ENCODE results near the gene ATG101.
A peak's percentile ranks its signal among the peaks of the same experiment; 100 is the strongest.
"Not testable (repeated sequence)": the region's sequence is repeated elsewhere in the genome, so short reads cannot be mapped to it uniquely, and the experiment has no call there.

The ATG101 gene

DNA sequence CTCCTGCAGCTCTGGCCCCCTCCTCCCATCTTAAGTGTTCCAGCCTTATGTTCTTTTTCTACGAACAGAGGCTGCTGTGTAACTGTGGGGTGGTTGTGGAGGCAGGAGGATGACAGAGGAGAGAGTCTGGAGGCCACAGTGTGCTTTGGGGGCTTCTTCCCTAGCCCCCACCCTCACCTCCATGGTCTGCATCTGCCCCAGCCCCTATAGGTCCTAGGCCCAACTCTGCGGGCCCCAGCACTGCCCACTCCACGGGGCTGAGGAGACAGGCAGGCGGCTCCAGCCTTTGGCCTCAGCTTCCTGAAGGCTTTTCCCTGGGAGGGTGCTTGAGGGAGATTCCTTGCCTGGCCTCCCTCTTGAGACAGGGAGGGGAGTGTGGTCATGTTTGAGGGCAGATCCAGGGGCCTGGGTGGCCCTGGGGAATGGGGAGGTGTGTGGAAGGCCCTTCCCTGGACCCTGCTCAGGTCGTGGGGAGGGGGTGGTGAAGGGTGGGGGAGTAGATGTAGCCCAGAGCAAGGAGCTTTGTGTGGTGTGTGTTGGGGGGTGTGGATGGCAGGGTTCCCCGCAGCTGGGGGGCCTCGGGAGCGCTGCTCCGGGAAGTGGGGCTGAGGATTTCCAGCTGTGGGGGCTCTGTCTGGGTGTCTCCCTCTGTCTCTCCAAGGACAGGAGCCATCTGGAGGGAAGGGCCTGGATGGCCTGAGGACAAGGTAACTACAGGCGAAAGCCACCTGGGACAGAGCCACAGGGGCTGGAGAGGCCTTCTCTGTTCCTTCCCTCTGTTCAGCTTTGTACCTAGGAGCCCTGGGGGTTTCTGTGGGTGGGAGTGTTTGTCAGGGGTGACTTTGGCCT is 10.8 kb downstream of the ATG101 start:
- no peak for DNase-seq

DNA sequence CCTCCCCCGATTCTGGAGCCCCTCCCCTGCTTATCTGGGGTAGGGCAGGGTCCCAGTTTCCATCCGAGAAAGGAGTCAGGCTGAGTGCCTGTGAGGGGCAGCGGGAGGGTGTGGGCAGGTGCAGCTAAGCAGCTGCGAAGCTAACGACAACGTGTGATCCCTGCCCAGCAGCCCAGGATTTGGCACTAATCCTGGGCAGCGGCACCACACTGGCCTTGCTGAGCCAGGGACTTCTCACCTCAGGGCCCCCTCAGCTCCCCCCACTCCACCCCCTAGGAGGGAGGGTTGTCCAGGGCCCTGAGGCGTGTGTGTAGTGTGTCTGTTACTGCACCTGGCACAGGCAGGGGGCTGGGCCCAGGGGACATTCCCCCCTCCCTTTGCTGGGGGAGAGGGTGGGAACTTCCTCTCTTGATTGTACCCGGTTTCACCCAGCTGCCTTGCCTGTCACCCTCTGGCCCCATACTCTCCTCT is 11.5 kb downstream of the ATG101 start:
- no peak for DNase-seq

DNA sequence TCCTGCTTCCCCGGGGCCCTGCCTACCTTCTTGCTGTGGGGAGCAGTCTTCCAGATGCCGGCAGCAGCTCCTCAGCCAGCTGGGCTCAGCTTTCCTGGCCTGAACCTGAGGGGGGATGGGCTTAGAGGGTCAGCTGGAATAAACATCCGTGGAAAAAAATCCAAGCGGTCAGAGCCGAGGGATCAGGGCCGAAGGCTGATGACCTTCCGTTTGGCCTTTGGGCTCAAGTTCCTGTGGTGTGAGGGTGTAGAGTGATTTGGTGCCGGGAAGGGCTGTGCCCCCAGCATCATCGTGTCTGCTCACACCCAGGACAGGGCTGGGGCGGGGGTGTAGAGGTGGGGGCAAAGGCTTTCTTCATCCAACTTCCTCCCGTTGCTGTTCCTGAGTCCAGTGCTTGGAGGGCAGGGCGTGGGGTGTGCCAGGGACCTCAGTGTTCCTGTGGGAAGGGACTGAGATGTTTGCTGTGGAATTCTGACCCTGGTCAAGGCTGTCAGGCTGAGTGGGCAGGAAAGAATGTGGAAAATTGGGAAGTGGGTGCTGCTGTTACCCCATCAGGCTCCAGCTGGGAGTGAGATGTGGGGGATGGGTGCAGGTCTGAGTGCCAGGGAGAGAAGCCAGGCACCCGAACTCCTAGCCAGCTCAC is 12.4 kb downstream of the ATG101 start:
- DNase-seq = no peak

DNA sequence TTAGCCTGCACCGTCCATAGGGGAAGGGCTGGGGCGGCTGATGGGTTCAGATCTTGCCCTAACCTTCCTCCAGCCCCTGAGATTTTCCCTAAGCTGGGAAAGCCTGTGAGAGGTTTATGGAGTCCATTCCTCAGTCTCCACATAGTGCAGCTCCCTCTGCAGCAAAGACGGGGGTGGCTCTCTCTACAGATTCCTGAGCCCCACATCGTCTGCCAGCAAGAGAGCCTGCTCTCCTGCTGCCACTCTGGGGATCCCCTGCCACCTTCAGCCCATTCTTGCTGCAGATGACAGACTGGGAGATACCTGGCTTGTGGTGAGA is 12.8 kb downstream of the ATG101 start:
- no peak for DNase-seq

DNA sequence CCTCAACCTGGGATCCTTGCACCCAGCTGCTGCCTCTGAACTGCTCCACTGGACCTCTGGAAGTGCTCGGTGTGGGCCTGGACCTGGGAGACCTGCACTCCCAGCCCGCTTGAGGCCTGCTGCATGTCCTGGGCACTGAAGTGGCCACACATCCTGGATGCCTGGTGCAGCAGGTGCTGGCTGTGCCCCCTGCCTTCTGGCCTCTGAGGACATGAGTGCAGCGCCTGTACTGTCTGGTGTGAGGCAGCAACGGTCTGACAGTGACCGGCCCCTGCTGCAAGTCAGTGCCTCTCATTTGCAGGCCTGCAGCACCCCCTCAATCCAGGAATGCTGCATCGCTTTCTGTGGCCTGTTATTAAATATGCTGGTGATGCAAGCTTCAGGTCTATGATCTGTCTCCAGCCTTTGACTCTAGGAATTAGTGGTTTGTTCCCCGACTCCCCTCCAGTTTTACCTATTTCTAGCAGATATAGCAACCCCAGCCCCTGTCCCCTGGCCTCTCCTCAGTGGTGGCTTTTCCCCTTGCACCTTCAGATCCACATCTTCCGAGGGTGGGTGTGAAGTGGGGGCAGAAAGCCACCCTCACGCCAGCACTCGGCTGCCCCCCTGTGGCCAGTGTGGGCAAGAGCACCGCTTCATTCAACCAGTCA is 13.3 kb downstream of the ATG101 start:
- DNase-seq = peak; percentile 88

DNA sequence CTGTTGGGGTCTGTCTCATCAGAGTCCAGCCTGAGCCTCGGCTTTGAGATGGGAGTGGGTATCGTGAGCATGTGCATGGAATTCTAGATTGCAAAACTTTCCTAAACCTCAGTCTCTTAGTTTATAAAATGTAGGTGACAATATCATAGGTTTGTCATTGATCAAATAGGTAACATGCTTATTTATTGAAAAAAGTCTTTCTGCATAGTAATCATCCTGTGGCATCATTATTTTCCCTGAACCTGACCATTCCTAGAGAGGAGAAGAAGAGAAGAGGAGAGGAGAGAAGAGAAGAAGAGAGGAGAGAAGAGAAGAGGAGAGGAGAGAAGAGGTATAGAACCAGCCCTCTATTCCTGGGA is 13.8 kb downstream of the ATG101 start:
- DNase-seq = no peak

DNA sequence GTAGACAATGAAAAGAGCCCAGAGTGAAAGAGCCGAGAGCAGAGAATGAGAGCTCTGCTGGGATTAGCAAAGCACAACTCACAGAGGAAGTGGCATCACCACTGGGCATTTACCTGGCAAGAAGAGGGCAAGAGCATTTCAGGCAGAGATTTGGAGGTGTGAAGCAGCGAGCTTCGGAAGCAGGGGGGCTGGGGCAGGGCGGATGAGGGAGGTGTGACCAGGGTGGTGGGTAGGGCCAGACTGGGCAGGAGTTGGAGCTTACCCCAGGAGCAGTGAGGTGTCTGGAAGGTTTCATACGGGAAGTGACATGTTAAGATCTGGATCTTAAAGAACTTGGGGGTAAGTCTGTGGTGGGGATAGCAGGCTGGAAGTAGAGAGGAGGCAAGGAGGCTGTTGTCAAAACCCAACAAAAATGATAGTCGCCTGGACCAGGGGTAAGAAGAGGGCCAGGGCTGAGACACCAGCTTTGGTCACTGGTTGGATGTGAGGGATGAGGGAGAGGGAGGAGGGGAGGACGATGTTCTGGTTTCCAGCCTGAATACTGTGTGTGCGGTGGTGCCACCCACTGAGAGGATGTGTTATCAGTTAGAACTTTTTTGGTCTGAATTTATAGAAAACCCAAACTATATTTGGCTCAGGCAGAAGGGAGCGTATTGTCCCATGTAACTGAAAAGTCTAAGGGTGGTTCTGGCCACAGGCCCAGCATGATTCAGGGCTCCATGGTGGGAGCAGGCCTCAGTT is 14.9 kb downstream of the ATG101 start:
- no peak for DNase-seq

DNA sequence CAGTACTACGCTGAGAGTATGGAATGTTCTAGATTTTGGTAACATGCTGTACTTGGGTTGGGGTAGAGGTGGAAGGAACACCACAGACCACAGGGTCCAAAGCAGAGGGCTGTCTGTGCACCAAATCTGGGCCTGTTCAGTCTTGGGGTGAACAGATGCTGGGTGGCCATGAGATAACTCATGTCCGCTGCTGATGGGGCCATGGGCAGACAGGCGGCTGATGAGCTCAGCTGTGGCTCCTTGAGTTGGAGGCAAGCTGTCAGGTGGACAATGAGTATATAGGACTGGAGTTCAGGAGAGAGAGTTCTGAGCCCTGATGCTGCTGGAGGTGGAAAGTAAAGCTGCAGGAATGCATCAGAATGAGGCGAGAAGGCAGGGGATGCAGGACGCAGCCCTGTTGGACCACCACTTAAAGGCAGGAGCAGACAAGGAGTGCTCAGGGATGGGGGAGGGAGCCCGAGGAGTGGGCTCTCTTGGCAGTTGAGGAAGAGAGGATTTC is 16.0 kb downstream of the ATG101 start:
- no peak for DNase-seq

DNA sequence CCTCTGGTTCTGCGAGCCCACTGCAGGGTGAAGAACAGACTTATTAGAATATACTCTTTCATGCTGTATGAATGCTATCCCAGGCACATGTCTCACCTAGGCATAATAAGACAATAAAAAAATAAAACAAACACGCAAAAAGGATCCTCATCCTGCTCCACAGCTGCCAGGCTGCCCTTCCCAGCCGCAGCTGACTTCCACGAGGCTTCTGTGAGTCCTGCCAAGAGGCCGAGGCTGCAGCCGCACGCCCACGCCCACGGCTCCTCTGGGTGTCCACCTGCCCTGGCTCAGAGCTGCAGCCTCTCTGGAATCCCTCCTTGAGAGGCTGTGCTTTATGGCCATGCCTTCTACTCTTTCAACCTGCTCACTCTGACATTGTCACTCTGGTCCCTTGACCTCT is 16.6 kb downstream of the ATG101 start:
- DNase-seq = no peak

DNA sequence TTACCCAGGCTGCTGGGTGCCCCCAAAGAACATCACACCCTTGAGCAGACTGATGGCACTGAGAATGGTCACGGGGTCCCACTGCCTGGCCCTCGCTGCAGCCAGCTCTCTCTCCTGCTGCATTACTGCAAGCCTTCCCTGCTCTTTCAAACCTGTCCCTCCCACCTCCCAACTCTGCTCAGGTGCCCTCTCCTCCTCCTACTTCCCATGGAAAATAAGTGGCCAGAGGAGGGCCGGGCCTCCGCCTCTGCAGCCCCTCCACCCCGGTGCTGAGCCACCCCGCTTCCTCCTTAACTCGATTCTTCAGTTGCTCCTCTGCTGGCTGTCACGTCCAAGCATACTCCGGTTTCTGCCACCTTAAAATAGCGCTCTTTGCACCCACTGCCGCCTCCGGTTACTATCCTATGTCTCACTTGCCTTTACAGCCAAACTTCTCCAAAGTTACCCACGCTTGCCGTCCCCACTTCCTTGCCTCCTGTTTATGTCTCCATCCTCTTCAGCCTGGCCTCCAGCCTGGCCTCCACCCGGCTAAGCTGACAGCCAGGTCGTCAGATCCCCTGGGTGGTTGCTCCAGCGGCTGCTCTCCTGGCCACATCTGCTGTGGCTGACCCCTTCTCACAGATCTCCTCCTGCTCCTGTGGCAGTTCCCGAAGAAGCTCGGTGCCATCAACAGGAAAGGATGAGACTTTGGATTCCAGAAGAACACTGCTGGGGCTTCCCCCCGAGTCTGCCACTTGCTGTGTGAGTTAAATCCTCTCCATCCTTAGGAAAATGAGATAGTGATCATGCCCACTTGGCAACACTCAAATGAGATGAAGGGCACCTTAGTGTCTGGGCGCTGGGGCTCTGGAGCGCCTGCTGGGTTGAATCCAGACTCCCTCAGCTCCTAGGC is 17.4 kb downstream of the ATG101 start:
- DNase-seq = no peak

DNA sequence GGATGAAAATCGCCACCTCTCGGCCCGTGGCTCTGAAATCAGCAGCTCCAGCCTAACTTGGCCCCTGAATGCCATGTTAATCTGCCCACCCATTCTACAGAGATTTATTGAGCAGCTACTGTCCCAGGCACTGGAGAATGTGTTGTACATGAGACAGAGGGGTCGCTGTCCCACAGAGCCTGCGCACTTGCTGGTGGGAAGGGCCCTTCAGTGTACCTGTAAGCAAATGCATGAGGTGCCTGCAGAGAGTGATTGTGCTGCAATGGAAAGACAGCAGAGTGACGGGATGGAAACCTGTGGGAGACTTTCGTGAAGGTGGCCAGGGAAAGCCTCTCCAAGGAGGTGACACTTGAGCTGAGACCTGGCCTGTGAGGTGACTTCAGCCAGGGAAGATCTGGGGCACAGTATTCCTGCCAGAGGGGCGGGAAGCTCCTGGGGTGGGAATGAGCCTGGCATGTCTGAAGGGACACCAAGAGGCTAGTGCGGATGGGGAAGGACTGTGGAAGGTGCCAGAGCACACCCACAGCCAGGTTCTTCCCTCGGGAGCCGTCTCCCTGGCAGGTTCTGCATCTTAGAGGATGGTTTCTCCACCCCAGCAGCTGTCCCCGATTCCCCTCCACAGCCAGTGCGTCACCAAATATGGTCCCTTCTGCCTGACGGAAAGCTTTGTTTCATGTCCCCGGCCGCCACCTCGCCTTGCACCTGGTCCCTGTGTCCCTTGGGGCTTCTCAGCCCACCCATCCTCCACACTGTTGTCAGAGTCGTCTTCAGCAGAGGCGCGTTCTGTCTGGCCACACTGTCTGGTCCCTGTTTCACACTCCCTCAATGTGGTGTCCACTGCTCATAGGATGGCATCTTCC is 18.4 kb downstream of the ATG101 start:
- DNase-seq = peak; percentile 41

DNA sequence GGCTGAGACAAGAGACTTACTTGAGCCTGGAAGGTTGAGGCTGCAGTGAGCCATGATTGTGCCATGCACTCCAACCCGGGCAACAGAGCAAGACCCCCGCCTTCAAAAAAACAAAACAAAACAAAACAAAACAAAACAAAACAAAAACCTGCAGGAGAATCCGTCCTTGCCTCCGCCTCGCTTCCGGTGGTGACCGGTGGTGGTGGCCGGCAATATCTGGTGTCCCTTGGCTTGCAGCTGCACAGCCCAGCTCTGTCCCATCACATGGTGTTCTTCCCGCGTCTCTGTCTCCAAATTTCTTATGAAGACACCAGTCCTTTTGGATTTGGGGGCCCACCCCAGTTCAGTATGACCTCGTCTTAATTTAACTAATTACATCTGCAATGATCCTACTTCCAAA is 19.7 kb downstream of the ATG101 start:
- DNase-seq = no peak

DNA sequence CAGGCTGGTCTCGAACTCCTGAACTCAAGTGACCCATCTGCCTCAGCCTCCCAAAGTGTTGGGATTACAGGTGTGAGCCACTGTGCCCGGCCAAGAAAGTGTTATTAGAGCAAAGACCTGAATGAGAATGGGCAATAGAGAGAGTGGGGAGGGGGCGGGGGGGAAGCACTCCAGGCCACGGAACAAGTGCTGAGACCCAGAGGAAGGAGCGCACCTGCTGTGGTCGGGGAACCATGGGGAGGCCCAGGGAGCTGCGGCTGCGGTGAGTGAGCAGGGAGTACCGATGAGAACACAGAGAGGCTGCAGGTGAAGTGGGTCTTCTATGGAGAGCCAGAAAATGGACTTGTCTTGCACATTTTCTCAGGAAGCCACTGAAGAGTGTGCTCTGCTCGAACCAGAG is 20.5 kb downstream of the ATG101 start:
- no peak for DNase-seq

DNA sequence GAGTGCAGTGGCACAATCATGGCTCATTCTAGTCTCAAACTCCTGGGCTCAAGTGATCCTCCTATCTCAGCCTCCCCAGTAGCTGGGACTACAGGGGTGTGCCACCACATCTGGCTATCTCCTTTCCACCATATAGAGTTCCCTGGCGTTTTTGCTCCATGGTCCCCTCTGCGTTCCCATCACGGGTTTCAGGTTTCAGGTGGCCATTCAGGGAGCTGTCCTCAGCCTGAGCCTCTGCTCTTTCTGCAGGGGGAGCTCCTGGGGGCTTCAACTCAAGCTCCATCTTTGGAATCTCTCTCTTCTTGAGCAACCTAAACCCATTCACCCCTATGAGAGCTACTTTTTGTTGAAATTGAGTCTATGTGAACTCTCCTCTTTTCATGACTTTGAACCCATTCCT is 21.3 kb downstream of the ATG101 start:
- DNase-seq = no peak

DNA sequence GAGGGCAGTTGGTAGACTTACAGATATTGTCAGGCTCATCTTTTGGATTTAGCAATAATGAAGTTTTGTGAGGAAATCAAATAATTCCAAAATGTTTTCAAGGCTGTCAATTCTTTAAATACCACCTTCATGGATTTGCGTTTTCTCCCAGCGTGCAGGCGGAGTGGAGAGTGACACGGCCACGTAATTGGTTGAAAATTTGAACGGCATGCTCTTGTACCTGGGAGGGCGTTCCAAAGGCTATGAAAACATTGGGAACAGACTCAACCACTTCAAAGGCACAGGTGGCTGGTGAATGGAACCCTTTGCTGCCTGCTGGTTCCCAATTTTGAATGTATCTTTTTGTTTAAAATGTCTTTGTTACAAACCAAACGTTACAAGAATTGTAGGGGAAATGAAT is 22.1 kb downstream of the ATG101 start:
- DNase-seq = no peak

DNA sequence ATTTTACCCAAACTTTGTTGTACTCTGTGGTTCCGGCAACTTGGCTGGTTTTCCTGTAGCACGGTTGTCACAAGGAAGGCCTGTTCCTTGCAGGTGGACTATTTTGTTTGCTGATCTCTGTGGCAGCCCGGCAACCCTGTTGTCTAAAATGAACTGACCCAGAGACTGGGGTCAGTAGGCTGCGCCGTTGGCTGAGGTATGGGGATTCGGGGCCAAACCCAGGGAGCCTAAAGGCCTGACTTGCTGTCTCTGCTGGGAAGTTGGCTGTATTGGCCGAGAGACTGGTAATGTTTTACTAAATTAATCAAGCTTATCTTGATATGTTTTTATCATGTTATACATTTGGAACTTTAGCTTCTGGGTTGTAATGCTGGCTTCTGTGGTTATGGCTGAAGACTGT is 23.6 kb downstream of the ATG101 start:
- no peak for DNase-seq

DNA sequence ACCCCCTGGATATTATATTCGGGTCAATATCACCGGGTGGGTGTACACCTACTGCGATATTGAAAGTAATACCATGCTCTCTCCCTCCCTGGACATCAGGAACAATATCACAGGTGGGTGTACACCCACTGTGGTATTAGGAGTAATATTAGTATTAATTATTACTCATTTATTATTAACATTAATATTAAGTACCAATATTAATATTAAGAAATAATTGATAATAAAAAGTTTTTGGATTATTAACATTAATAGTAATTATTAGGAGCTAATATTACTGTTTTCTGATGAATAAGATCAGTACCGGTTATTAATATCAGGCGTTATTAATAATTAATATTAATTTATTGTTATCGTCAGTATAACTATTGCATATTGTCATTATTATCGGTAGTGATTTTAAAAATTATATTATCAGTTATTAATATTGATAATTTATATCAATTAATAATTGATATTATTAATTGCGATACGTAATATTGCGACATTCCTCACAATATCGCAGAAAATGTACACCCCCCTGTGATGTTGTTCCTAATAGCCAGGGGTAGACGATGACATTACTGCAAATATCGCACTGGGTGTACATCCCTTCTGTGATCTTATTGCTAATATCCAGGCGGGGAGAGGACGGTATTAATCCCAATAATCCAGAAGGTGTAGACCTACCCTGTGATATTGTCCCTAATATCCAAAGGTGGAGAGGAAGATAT is 26.7 kb downstream of the ATG101 start:
- no peak for DNase-seq

DNA sequence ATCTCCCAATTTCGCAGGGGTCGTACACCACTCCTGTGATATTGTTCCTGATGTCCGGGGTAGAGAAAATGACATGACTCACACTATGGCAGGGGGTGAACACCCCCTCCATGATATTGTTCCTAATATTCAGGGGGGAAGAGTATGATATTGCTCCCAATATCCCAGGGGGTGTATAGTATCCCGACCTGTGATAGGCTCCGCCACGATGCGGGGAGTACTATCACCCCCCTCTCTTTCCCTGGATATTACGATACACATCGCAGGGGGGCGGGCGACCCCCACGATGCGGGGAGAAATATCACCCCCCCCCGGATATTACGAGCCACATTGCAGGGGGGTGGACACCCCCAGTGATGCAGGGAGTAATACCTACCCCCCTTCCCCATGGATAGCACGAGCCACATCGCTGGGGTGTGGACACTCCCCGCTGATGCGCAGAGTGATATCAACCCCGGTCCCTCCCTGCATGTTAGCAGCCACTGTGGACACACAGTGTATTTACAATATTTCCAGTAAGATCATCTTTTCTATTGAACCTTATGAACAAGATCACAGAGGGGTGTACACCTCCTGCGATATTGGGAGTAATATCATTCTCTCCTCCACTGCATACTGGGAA is 27.4 kb downstream of the ATG101 start:
- DNase-seq = no peak

DNA sequence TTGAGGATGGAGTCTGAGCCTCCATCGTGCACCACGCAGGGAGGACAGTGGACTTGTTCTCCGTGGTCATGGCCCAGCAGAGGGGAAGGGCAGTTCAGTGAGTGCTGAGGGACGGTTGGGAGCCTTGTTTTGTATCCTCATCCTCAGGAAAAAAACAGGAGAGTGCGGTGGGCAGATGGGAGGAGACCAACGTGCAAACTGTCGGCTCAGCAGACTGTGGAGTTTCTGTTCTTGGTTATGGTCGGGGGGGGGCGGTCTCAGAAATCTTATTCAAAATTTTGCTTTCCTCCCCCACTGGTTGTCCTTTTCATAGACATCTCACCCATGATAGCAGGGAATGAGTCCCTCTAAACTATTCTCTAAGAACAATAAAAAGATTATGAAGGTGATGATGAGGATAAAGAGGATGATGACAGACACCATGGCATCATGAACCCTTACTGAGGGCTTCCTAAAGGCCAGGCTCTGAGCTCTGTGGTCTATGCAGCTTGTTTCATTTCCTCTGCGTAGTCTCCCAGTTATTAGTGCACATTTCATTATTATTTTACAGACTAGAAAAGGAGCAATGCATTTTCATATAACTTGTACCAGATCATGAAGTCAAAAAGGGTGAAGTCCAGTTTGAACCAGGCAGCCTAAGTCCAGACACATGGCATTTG is 34.8 kb downstream of the ATG101 start:
- not testable (repeated sequence) for DNase-seq

All from activated CD8-positive, alpha-beta memory T cell treated with anti-CD3 and anti-CD28 coated beads, Interleukin-2, amount 50 U/mL, for 48 hours (primary cell).